PC-3 (cell line): Measurements from ENCODE around the gene GPR84. TPM values are rescaled to one million over a fixed set of nuclear protein-coding genes. Genes with fewer than 3 reads are reported as not detected.

ENCODE experiments used
- ATAC-seq: fragments of 200-7000 bp; cut with Tn5 transposase; 2 replicates; pipeline ENCODE4 v1.9.1; 2020; ENCODE audit warnings: mild to moderate bottlenecking, moderate library complexity
- BruUV-seq: library from RNA; stranded (reverse); fragments of 400-500 nt; replicated peaks from 2 replicates; lab custom pipeline; 2021; lab: Mats Ljungman, UMichigan
- CTCF ChIA-PET: fragments of 300-600 bp; sonication (Branson Sonifier 250); formaldehyde crosslinking; loops from one replicate; lab custom pipeline; 2022; ENCODE audit warnings: antibody characterized with exemption; lab: Charles Lee
- POLR2A ChIA-PET: fragments of 300-600 bp; sonication (Branson Sonifier 250); formaldehyde crosslinking; loops from one replicate; lab custom pipeline; 2022; ENCODE audit warnings: antibody characterized with exemption; ENCODE audit not compliant: unreplicated experiment; lab: Charles Lee
- DNase-seq: peaks from one replicate; pipeline ENCODE4 v3.0.0-alpha.2; 2015
- H2AFZ ChIP-seq: fragments of 300-600 bp; sonication (generic); 2 replicates; pipeline ENCODE4 v1.6.0; 2016; ENCODE audit warnings: antibody characterized with exemption, low read length
- H3F3A ChIP-seq: fragments of 300-600 bp; sonication (generic); one replicate; pipeline ENCODE4 v1.6.0; 2017; ENCODE audit warnings: antibody characterized with exemption, low read length, control low read depth, mild to moderate bottlenecking; ENCODE audit not compliant: unreplicated experiment
- H3K27ac ChIP-seq: fragments of 300-600 bp; sonication (generic); 2 replicates; pipeline ENCODE4 v1.5.1; 2016; ENCODE audit warnings: mild to moderate bottlenecking, low read length
- H3K27me3 ChIP-seq: fragments of 300-600 bp; sonication (generic); 2 replicates; pipeline ENCODE4 v1.6.1; 2016; ENCODE audit warnings: low read length, mixed read lengths
- H3K36me3 ChIP-seq: fragments of 300-600 bp; sonication (generic); 2 replicates; pipeline ENCODE4 v1.6.1; 2016; ENCODE audit warnings: low read depth, mixed run types, low read length, mixed read lengths
- H3K4me1 ChIP-seq: fragments of 300-600 bp; sonication (generic); 2 replicates; pipeline ENCODE4 v1.5.1; 2016; ENCODE audit warnings: low read length; ENCODE audit not compliant: insufficient read depth
- H3K4me2 ChIP-seq: fragments of 300-600 bp; sonication (generic); 2 replicates; pipeline ENCODE4 v1.6.0; 2016; ENCODE audit warnings: low read length
- H3K4me3 ChIP-seq: fragments of 300-600 bp; sonication (generic); 2 replicates; pipeline ENCODE4 v1.5.1; 2016; ENCODE audit warnings: mild to moderate bottlenecking, low read length, mixed read lengths
- H3K79me2 ChIP-seq: fragments of 300-600 bp; sonication (generic); 2 replicates; pipeline ENCODE4 v1.6.1; 2017; ENCODE audit warnings: low read length, mixed read lengths
- H3K9ac ChIP-seq: fragments of 300-600 bp; sonication (generic); 2 replicates; pipeline ENCODE4 v1.6.0; 2016; ENCODE audit warnings: mild to moderate bottlenecking, low read length
- H3K9me2 ChIP-seq: fragments of 300-600 bp; sonication (generic); replicated peaks from 2 replicates; pipeline ENCODE4 v1.6.1; 2016; ENCODE audit warnings: mixed run types, low read length, mixed read lengths
- H3K9me3 ChIP-seq: fragments of 300-600 bp; sonication (generic); 2 replicates; pipeline ENCODE4 v1.6.1; 2016; ENCODE audit warnings: low read length, mixed read lengths
- H4K20me1 ChIP-seq: fragments of 300-600 bp; sonication (generic); 2 replicates; pipeline ENCODE4 v1.6.1; 2016; ENCODE audit warnings: low read length, mixed read lengths
- EZH2 ChIP-seq: fragments of 300-600 bp; sonication (generic); IDR thresholded peaks from one replicate; pipeline ENCODE4 v1.6.1; 2017; ENCODE audit warnings: antibody characterized with exemption, mild to moderate bottlenecking, low read length; ENCODE audit not compliant: unreplicated experiment
- EZH2phosphoT487 ChIP-seq: fragments of 300-600 bp; sonication (generic); IDR thresholded peaks from 2 replicates; pipeline ENCODE4 v1.6.1; 2018; ENCODE audit warnings: mild to moderate bottlenecking, antibody characterized with exemption, low read length, borderline replicate concordance
- intact Hi-C: fragments of 100-400 bp; cut with micrococcal nuclease; formaldehyde crosslinking; loops from 2 replicates; pipeline ENCODE4 v1.9.0; 2023
- total RNA-seq: library from RNA; depleted of rRNA; stranded (reverse); fragments of >200 nt; gene quantifications from 2 replicates; pipeline ENCODE4 v1.2.3, GENCODE V29; 2014
- TF ChIP-seq, protein P1 (sequence below): fragments of 300-600 bp; sonication (generic); conservative IDR thresholded peaks from 2 replicates; pipeline ENCODE4 v1.5.1; 2017; ENCODE audit warnings: antibody characterized with exemption, low read depth, mild to moderate bottlenecking, low read length

Gene GPR84
- total RNA-seq, 1 experiment from 2014 or later = not detected

DNA sequence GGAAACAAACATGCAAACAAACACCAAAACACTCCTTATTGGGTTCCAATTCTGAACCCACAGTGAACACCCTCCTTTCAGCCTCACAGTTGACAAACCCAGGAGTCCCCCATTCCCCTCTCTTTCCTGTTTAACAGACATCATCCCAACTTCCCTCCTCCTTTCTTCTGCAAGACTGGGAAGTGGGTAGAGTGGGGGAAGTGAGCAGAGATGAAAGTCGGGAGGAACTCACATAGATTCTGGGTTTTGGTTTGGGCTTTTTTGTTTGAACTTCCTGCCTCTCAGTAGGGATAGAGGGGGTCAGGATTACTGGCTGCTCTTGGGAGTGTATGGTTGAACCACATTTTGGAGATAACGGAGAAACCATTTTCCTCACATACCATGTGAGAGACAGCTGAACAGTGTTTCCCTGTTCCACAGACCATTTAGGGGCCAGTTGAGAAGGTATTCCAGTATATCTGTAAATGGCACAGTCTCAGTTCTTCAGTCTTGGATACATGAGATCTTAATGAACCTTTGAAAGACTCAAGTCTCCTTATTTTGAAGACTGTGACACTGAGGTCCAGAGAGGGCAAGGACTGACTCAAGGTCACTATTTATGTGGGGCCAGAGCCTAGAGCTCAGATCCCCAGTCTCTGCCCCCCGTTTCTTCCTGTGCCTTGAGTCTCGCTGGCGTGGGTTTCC lies 3.9 kb upstream of the GPR84 start:
- Histone ChIP-seq H3K4me3 (peak overlapping the region; percentile 30; the same call in 1 of the 2 replicates), H3K4me2 (peak overlapping the region; percentile 77), H4K20me1 (no peaks in the 10 kb centered on the region), H3F3A (no peaks in the 10 kb centered on the region), H3K9ac (peak overlapping the region; percentile 22; the same call in 1 of the 2 replicates), H3K79me2 (no peaks in the 10 kb centered on the region), H3K9me2 (no peaks in the 10 kb centered on the region), H2AFZ (peak overlapping the region; percentile 83), H3K4me1 (peaks cover 6% of the 10 kb centered on the region), H3K36me3 (no peaks in the 10 kb centered on the region), H3K27me3 (no peaks in the 10 kb centered on the region), H3K27ac (no peak overlapping the region), H3K9me3 (no peaks in the 10 kb centered on the region)
- ATAC-seq (peak; percentile 5; the same call in 1 of the 2 replicates), DNase-seq (no peak)
- POLR2A ChIA-PET = interaction anchor here (0.5 kb wide), 2 partner anchors 18 to 43 kb away, joined by 3 read pairs; partner anchors contain the start of gene COPZ1
- intact Hi-C loops = loop anchor here (1.0 kb wide), 1 partner anchor 11 kb away; no protein-coding TSS in a partner anchor
- TF ChIP-seq, protein P1, sequence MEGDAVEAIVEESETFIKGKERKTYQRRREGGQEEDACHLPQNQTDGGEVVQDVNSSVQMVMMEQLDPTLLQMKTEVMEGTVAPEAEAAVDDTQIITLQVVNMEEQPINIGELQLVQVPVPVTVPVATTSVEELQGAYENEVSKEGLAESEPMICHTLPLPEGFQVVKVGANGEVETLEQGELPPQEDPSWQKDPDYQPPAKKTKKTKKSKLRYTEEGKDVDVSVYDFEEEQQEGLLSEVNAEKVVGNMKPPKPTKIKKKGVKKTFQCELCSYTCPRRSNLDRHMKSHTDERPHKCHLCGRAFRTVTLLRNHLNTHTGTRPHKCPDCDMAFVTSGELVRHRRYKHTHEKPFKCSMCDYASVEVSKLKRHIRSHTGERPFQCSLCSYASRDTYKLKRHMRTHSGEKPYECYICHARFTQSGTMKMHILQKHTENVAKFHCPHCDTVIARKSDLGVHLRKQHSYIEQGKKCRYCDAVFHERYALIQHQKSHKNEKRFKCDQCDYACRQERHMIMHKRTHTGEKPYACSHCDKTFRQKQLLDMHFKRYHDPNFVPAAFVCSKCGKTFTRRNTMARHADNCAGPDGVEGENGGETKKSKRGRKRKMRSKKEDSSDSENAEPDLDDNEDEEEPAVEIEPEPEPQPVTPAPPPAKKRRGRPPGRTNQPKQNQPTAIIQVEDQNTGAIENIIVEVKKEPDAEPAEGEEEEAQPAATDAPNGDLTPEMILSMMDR = no peak
- TF ChIP-seq EZH2phosphoT487 (no peak), EZH2 (no peak)
- CTCF ChIA-PET = interaction anchor here (0.7 to 1.1 kb wide), 6 partner anchors 8 to 116 kb away, joined by 3 to 15 read pairs (median 6); no protein-coding TSS in a partner anchor
- no TSS peak for BruUV-seq

DNA sequence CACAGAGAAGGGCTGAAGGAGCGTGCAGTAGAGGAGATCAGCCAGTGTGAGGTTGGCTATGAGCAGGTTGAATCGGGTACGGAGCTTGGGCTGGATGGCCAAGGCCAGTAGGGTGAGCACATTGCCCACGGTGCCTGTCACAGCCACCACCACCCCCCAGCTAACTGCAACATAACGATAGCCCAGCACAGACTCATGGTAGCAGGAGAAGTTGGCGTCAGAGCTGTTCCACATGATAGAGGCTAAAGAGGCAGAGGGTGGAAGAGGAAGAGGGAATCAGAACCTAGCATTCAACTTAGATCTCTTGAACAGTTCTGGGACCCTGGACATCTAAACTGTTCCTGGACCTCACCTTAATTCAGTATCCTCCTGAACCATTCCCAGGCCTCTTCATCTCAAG lies 668 bp downstream of the GPR84 start:
- ATAC-seq (no peak), DNase-seq (no peak)
- ChIA-PET CTCF (no interaction called here), POLR2A (interaction anchor here (0.9 kb wide), 1 partner anchor 16 kb away, joined by 3 read pairs; no protein-coding TSS in a partner anchor)
- Histone ChIP-seq H3K9ac (no peak overlapping the region), H4K20me1 (no peaks in the 10 kb centered on the region), H3K27me3 (no peaks in the 10 kb centered on the region), H3K36me3 (no peaks in the 10 kb centered on the region), H3K4me1 (peaks cover 18% of the 10 kb centered on the region), H3F3A (no peaks in the 10 kb centered on the region), H3K4me2 (no peak overlapping the region), H2AFZ (no peak overlapping the region), H3K27ac (no peak overlapping the region), H3K9me2 (no peaks in the 10 kb centered on the region), H3K4me3 (no peak overlapping the region), H3K9me3 (no peaks in the 10 kb centered on the region), H3K79me2 (no peaks in the 10 kb centered on the region)
- intact Hi-C loops = no loop called here
- no TSS peak for BruUV-seq
- TF ChIP-seq EZH2 = no peak
- TF ChIP-seq, protein P1 = no peak
- no peak for TF ChIP-seq EZH2phosphoT487

DNA sequence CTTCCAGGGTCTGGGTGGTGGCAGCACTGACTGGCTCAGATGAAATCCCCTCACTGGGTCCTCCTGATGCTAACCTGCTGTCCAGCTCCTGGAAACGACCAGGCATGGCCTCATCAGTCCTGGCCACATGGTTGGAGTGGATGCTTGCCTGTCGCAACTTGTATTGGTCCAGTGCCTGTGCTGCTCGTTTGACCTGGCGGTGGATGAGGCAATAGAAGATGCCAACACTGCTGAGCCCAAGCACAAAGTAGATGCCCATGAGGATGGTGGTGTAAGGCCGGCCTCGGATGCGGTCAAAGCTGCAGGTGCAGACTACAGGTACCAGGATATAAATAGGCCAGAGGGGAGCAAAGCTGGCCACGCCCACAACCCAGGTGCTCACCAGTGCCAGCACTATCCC lies 1.2 kb downstream of the GPR84 start:
- no peaks in the 10 kb centered on the region for H3K79me2 ChIP-seq
- intact Hi-C loops = no loop called here
- H3K4me2 ChIP-seq = no peak overlapping the region
- TF ChIP-seq EZH2phosphoT487 (no peak), EZH2 (no peak)
- TF ChIP-seq, protein P1 = no peak
- POLR2A ChIA-PET = interaction anchor here (0.9 kb wide), 1 partner anchor 16 kb away, joined by 3 read pairs; no protein-coding TSS in a partner anchor
- no peak for ATAC-seq
- BruUV-seq = no TSS peak
- peaks cover 24% of the 10 kb centered on the region for H3K4me1 ChIP-seq
- CTCF ChIA-PET = no interaction called here
- no peaks in the 10 kb centered on the region for H3K27me3 ChIP-seq
- no peak overlapping the region for H3K27ac ChIP-seq
- H3F3A ChIP-seq = no peaks in the 10 kb centered on the region
- no peak overlapping the region for H2AFZ ChIP-seq
- H3K36me3 ChIP-seq = no peaks in the 10 kb centered on the region
- no peaks in the 10 kb centered on the region for H4K20me1 ChIP-seq
- no peaks in the 10 kb centered on the region for H3K9me3 ChIP-seq
- DNase-seq = no peak
- H3K4me3 ChIP-seq = no peak overlapping the region
- H3K9me2 ChIP-seq = no peaks in the 10 kb centered on the region
- no peak overlapping the region for H3K9ac ChIP-seq
